HG02798 (cell line): ENCODE results near the gene ZNF280D.

ENCODE experiments used
- ATAC-seq: cut with Tn5 transposase; IDR thresholded peaks from one replicate; pipeline ENCODE4 v1.9.1; 2021; ENCODE audit warnings: mild to moderate bottlenecking; ENCODE audit not compliant: unreplicated experiment, poor library complexity

Gene ZNF280D

GRCh38 chr15:56653107-56653506 is 80.2 kb downstream of the ZNF280D start:
- ATAC-seq, result no peak

- no peak for ATAC-seq
Measured at GRCh38 chr15:56648311-56648710, 85.0 kb downstream of the ZNF280D start.

GRCh38 chr15:56640549-56640948 is 92.8 kb downstream of the ZNF280D start:
- no peak for ATAC-seq

- ATAC-seq, result no peak
Measured at GRCh38 chr15:56640127-56640526, 93.2 kb downstream of the ZNF280D start.

- ATAC-seq, result no peak
Measured at GRCh38 chr15:56639631-56640030, 93.7 kb downstream of the ZNF280D start.

- no peak for ATAC-seq
Measured at GRCh38 chr15:56631765-56632164, 101.5 kb downstream of the ZNF280D start.

- ATAC-seq, result no peak
Measured at GRCh38 chr15:56628893-56629532, 104.3 kb downstream of the ZNF280D start.

GRCh38 chr15:56619887-56620286 is 113.4 kb downstream of the ZNF280D start:
- ATAC-seq, result no peak

GRCh38 chr15:56617628-56618027 is 115.7 kb downstream of the ZNF280D start:
- ATAC-seq, result no peak

GRCh38 chr15:56616551-56616950 is 116.8 kb downstream of the ZNF280D start:
- ATAC-seq, result no peak

GRCh38 chr15:56613811-56614210 is 119.5 kb downstream of the ZNF280D start:
- ATAC-seq, result no peak

GRCh38 chr15:56608993-56609392 is 124.3 kb downstream of the ZNF280D start:
- peak; percentile 60 for ATAC-seq

- peak; percentile 97 for ATAC-seq
Measured at GRCh38 chr15:56608140-56608778, 125.0 kb downstream of the ZNF280D start.

GRCh38 chr15:56602253-56602652 is 131.1 kb downstream of the ZNF280D start:
- ATAC-seq, result no peak

GRCh38 chr15:56600380-56600779 is 132.9 kb downstream of the ZNF280D start:
- no peak for ATAC-seq

GRCh38 chr15:56598991-56599390 is 134.3 kb downstream of the ZNF280D start:
- no peak for ATAC-seq

- ATAC-seq, result no peak
Measured at GRCh38 chr15:56587686-56588085, 145.6 kb downstream of the ZNF280D start.

- ATAC-seq, result no peak
Measured at GRCh38 chr15:56586206-56586605, 147.1 kb downstream of the ZNF280D start.

- no peak for ATAC-seq
Measured at GRCh38 chr15:56582785-56583184, 150.5 kb downstream of the ZNF280D start.
